Adipose tissue (tissue), 3 donors: Measurements from ENCODE around the gene ANTXR1. TPM values are rescaled to one million over a fixed set of nuclear protein-coding genes. Genes with fewer than 3 reads are reported as not detected.
"Not testable (repeated sequence)": the region's sequence is repeated elsewhere in the genome, so short reads cannot be mapped to it uniquely, and the experiment has no call there.

Experiments
- H3K27ac ChIP-seq: one replicate; pipeline ENCODE4 v1.5.1; 2013; ENCODE audit warnings: low read depth, low read length
- WGBS, 3 donors: extraction: QIAGEN DNeasy Blood & Tissue Kit; methylation state at CpG; one replicate each; pipeline ENCODE4 v1.1.7; 2013; 5-methylcytosine and 5-hydroxymethylcytosine counted together
- polyA plus RNA-seq, 3 donors: library from polyadenylated mRNA; stranded (reverse); fragments of 200-250 nt; gene quantifications; one replicate each; pipeline ENCODE4 v1.2.3, GENCODE V29; 2013
- donor health status: healthy with polysubstance abuse.
- donor health status: Bipolar disorder and iron deficiency.
- donor health status: healthy.

The ANTXR1 gene
- polyA plus RNA-seq, 3 donors = 1.7 to 41.6 (median 9.6) TPM

DNA sequence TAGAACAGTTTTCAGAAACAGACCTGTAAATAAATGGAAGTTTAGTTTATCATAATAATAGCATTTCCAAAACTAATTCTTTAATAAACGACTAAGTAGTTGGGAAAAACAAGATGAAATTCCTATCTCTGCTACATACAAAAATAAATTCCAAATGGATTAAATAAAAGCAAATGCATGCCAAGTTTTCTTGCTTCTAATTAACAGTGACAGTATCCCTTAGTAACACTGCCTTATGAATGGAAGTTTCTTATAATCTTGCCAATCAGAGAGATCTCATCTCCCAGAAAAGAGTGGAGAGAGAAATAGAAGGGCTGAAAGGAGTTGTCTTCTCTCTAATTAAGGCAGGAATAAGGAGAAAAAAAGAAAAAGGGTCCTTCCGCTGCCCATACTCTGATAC is 240.1 kb downstream of the ANTXR1 start:
- WGBS, 3 donors = 62 to 64% (median 63%) methylated on average over 2 of the region's 2 CpGs

GRCh38 chr2:69253611-69254301 is 240.8 kb downstream of the ANTXR1 start:
- 35 to 58% (median 53%) methylated on average over 8 of the region's 8 CpGs for WGBS, 3 donors
- no peak overlapping the region for H3K27ac ChIP-seq

More for the DNA sequence above, 240.1 kb downstream of the ANTXR1 start:
- H3K27ac ChIP-seq = no peak overlapping the region

- WGBS, 3 donors = 67 to 83% (median 73%) methylated on average over 3 of the region's 3 CpGs
Measured at GRCh38 chr2:69255760-69256159, 242.8 kb downstream of the ANTXR1 start.

GRCh38 chr2:69259994-69260591 is 247.1 kb downstream of the ANTXR1 start:
- WGBS, 3 donors = 82 to 89% (median 86%) methylated on average over 11 to 12 of the region's 12 CpGs
- not testable (repeated sequence) for H3K27ac ChIP-seq

More at GRCh38 chr2:69255760-69256159, 242.8 kb downstream of the ANTXR1 start:
- H3K27ac ChIP-seq = no peak overlapping the region

DNA sequence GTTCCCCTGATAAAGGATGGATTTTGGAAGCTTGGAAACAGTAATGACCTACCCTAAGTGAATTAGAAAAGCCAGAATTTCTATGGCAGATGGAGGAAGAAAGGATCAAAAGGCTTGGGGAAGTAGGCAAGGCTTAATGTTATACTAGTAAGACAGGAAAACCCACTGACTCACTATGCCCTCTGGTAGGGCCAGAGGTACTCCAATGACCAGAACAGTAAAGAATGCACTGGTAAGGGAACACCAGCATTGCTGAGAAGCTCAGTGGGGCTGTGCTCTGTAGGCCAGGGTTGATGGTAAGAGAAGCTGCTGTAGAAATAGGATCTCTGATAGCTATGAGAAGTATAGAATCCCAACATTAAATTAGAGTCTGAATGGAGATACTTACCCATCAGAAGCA is 247.7 kb downstream of the ANTXR1 start:
- no peak overlapping the region for H3K27ac ChIP-seq

- 65 to 72% (median 70%) methylated on average over 4 of the region's 4 CpGs for WGBS, 3 donors
- no peak overlapping the region for H3K27ac ChIP-seq
Measured at GRCh38 chr2:69269330-69269729, 256.4 kb downstream of the ANTXR1 start.

GRCh38 chr2:69271831-69272257 is 258.9 kb downstream of the ANTXR1 start:
- H3K27ac ChIP-seq = no peak overlapping the region
- 18 to 54% (median 23%) methylated on average over 3 of the region's 3 CpGs for WGBS, 3 donors

- 68 to 69% (median 69%) methylated on average over 9 of the region's 9 CpGs for WGBS, 3 donors
- H3K27ac ChIP-seq = no peak overlapping the region
Measured at GRCh38 chr2:69272803-69273471, 260.0 kb downstream of the ANTXR1 start.

GRCh38 chr2:69275490-69275889 is 262.5 kb downstream of the ANTXR1 start:
- 96 to 100% (median 96%) methylated on average over 1 of the region's 1 CpG for WGBS, 3 donors
- H3K27ac ChIP-seq = no peak overlapping the region

DNA sequence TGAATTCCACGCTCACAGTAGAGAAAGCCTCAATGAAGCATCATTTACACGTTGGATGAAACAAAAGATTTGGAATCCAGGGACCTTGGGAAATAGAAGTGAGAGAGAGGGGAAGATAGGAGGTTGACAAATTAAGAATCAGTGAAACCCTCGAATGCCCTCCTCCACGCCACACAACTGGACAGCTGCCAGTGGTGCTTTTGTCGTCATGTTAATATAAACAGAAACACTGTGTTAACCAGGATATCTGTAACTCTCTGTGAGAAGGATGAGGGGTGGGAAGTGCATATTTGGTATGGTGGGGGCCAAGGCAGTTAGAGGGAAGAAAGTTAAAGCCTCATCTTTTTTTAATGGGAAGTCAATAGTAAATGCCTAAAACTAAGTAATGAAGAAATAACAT is 265.4 kb downstream of the ANTXR1 start:
- no peak overlapping the region for H3K27ac ChIP-seq
- 46 to 60% (median 48%) methylated on average over 5 of the region's 5 CpGs for WGBS, 3 donors

DNA sequence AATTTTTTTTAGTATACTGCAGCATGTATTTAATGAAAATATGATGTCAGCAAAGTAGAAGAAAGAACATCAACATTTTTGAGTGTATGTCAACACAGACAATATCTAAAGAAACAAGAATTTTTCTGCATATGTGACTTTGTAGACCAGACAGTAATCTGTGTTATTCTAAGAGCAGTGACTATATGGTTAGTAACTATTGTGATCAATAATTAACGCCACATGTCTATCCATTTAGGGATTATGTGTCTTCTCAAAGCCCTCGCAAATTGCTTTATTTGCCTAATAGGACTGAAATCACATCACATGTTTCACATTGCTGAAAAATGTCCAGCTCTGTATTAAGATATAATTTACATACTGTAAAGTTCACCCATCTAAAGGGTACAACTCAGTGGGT is 266.2 kb downstream of the ANTXR1 start:
- WGBS, 3 donors = 72 to 97% (median 96%) methylated on average over 2 of the region's 2 CpGs

GRCh38 chr2:69279931-69280681 is 267.1 kb downstream of the ANTXR1 start:
- whole genome bisulfite sequencing, 3 donors = 66 to 77% (median 71%) methylated on average over 9 of the region's 9 CpGs
- H3K27ac ChIP-seq = no peak overlapping the region

More for the DNA sequence above, 266.2 kb downstream of the ANTXR1 start:
- no peak overlapping the region for H3K27ac ChIP-seq

DNA sequence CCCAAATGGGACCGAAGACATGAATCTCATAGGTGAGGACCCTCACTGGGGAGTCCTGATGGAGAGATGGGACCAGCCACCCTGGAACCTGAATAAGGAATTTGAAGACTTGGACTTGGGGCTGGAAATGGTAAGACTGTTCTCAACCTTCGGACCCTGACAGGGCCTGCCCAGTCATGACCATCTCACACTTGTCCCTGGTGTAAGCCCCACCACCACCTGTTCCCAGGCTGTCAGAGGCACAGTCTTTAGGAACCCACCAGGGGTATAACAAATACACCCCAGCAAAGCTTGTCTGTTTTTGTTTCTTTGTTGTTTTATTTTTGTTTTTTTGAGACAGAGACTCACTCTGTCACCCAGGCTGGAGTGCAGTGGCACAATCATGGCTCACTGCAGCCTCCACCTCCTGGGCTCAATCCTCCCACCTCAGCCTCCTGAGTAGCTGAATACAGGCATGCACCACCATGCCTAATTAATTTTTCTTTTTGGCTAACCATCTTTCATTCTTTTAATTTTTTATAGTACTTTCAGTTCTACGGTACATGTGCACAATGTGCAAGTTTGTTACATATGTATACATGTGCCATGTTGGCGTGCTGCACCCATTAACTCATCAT is 267.9 kb downstream of the ANTXR1 start:
- WGBS, 3 donors = 93 to 99% (median 96%) methylated on average over 4 of the region's 4 CpGs
- no peak overlapping the region for H3K27ac ChIP-seq

DNA sequence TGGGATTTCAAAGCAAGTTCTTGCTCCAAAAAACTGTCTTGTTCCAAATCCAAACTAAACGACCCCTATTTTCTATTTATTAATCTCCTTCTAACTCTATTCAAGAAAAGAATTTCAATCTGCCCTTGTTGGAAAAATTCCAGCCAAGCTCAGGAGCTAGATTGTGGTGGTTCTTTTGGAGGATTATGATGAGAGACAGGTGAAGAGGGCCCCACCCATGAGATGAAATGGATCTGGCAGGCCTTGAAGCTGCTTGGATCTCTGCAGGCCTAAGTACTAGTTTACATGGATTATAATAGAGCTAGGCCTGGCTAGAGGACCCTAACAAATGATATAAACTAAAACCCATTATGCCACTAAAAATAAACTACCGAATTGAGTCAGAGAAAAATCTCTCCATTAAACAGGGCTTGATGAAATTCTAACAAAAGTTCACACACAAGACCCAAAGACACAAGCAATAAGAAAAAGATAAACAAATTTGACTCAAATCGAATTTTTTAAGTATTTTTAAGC is 272.5 kb downstream of the ANTXR1 start:
- 56 to 74% (median 72%) methylated on average over 3 of the region's 3 CpGs for WGBS, 3 donors
- H3K27ac ChIP-seq = no peak overlapping the region

DNA sequence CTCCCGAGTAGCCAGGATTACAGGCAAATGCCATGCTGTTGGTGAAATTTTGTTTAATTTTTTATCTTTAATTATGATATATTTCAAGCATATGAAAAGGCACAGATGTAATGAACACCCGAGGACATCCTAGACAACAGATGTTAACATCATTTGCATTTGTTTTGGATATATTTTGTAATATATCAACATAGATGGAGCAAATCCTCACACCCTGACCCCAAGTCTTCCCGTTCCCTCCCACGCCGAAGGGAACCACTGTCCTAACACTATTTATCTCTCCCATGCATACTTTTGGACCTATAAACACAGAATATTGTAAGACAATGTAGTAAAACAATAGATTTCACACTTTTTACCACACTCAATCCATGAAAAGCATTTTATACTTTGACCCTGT is 274.6 kb downstream of the ANTXR1 start:
- 89 to 92% (median 90%) methylated on average over 5 of the region's 5 CpGs for WGBS, 3 donors
- no peak overlapping the region for H3K27ac ChIP-seq

GRCh38 chr2:69288429-69288828 is 275.4 kb downstream of the ANTXR1 start:
- 94 to 98% (median 96%) methylated on average over 1 of the region's 1 CpG for WGBS, 3 donors

GRCh38 chr2:69291004-69291650 is 278.1 kb downstream of the ANTXR1 start:
- H3K27ac ChIP-seq = no peak overlapping the region

More at GRCh38 chr2:69288429-69288828, 275.4 kb downstream of the ANTXR1 start:
- H3K27ac ChIP-seq = no peak overlapping the region

DNA sequence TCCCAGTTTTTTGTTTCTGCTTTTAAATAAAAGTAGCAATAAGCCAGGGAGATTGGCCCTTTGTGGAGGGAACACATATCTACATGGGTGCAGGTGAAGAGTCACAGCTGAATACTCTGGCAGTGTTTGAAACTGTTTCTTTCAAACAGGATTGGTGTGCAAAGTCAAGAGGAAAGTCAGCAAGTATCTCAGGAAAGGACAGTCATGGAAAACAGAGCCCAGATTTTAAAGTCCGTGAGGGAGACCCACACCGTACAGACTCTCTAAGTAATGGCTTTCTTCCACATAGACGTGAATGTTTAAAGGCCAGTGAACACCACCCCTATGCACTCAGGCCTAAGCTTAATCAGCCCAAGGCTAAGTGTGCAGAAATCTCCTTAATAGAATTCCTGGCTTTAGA is 278.7 kb downstream of the ANTXR1 start:
- 66 to 88% (median 78%) methylated on average over 3 of the region's 3 CpGs for WGBS, 3 donors
- no peak overlapping the region for H3K27ac ChIP-seq
